Fibroblast of gingiva (primary cell): Measurements from ENCODE around the gene SIGLEC14.
"Not testable (repeated sequence)": the region's sequence is repeated elsewhere in the genome, so short reads cannot be mapped to it uniquely, and the experiment has no call there.

ENCODE experiments used
- DNase-seq: peaks from one replicate; pipeline ENCODE4 v3.0.0-alpha.2; 2011; ENCODE audit warnings: low read depth

The SIGLEC14 gene, protein sequence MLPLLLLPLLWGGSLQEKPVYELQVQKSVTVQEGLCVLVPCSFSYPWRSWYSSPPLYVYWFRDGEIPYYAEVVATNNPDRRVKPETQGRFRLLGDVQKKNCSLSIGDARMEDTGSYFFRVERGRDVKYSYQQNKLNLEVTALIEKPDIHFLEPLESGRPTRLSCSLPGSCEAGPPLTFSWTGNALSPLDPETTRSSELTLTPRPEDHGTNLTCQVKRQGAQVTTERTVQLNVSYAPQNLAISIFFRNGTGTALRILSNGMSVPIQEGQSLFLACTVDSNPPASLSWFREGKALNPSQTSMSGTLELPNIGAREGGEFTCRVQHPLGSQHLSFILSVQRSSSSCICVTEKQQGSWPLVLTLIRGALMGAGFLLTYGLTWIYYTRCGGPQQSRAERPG

DNA sequence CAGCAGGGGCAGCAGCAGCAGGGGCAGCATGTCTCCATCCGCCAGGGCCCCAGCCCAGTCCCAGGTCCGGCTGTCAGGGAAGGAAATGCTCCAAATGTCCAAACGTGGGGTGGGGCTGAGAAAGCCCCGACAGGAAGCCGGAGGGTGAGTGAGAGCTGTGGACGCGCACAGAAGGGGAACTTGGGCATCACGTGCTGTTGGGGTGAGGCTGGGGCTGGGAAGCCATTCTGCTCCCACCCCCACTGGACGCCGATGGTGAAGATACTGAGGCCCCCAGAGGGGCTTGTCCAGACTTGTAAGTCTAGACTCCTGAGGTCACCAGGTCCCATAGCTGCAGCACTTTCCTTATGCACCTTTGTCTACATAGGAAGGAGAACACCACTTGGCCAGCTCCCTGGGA, at the start of gene SIGLEC14:
Gene SIGLEC14, minus strand, starts transcription at position 96 of the 400 bp plus-strand sequence. Its CDS starts 66 bp downstream, at position 30.
- not testable (repeated sequence) for DNase-seq

DNA sequence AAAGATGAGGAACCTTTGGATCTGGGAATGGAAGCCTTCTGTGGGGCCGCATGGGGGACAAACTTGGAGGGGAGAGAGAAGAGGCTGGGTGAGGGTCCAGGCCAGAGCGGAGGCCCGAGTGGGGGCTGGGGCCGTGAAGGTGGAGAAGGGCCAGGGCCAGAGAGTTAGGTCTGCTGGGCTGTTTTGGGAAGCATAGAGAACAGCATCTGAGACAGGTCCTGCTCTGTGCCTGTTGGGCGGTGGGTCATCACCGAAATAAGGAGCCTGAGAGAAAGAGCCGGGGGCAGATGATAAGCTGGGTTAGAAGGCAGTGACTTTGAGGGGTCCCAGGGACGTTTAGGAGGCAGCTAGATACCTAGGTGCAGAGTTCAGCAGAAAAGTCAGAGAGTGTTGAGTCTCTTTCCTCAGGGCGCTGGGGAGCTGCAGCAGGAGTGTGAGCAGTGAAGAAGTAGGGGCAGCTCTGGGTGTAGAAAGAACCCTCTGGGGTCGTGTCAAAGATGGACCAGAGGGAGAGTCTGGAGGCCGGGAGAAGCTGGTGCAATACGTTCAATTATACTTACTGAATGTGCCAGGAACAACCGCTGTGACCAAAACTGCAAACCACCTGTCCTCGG, 49.2 kb upstream of the SIGLEC14 start:
- DNase-seq = no peak

DNA sequence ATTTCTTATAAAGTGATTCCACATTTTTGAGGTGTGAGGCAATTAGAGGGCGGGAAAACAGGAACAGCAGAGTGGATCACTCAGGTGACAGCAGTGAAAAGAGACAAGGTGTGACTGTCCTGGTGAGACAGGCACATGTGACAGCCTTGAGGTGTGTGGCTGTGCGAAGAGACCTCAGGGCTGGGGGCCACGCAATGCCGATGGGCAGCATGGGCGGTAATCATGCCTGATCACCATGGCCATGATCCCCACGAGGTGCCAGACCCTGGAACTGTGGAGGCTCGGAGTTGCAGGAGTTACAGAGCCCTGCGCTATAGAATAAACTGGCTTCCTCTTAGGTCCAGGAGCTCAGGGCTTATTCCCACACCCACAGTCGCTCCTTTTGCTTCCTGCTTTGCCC, 48.5 kb upstream of the SIGLEC14 start:
- no peak for DNase-seq

DNA sequence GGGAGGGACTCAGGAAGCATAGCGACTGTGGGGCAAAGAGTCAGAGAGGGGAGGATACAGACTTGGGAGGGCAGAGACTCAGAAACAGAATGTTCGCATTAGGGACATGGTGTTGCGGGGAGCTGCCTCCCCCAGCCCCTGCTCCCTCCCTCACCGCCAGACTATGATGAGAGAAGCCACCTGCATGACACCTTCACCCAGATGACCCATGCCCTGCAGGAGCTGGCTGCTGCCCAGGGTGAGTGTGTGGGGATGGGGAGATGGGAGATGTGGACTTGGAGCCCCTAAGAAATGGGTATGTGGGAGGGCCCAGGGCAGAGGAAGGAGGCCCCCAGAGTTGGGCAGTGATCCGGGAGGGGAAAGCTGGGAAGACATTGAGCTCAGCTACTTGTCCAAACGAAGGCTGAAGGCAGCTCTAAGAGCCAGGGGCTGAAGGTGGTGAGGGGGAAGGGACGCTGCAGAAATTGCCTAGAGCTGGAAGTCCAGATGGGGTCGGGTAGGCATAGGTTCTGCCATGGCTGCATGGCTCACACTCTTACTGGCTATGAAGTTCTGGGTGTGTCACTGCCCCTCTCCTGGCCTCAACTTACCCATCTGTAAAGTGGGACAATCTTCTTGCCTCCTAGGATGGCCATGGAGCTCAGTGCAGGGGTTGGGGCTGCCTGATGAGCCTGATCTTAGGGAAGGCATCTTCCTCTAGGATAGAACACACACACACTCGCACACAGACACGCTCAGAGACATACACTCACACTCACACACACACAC, 47.9 kb upstream of the SIGLEC14 start:
- DNase-seq = no peak

DNA sequence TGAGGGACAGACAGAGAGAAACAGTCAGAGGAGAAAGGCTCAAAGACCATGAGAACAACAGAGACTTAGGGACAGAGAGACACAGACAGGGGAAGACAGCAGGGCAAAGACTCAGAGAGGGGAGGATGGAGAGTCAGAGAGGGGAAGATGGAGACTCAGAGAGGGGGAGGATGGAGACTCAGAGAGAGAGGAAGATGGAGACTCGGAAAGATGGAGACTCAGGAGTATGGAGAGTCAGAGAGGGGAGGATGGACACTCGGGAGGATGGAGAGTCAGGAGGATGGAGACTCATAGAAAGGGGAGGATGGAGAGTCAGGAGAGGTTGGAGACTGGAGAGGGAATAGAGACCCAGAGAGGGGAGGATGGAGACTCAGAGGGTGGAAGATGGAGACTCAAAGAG, 47.2 kb upstream of the SIGLEC14 start:
- no peak for DNase-seq

DNA sequence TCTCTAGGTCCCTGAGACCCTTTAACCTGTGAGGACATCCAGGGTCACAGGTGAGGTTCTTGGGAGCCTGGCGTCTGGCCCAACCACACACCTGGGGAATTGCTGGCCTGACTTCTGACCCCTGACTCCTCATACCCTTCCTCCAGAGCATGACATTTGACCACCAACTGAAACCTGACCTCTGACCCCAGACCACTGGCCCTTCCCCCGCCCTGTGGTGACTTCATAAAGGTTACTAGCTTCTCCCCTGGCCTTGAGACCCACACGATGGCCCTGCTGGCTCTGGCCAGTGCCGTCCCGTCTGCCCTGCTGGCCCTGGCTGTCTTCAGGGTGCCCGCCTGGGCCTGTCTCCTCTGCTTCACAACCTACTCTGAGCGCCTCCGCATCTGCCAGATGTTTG, 46.6 kb upstream of the SIGLEC14 start, which contains the start of gene SPACA6:
Gene SPACA6, plus strand, starts transcription at position 71 of the 400 bp plus-strand sequence. Its CDS starts 197 bp downstream, at position 268.
- no peak for DNase-seq

DNA sequence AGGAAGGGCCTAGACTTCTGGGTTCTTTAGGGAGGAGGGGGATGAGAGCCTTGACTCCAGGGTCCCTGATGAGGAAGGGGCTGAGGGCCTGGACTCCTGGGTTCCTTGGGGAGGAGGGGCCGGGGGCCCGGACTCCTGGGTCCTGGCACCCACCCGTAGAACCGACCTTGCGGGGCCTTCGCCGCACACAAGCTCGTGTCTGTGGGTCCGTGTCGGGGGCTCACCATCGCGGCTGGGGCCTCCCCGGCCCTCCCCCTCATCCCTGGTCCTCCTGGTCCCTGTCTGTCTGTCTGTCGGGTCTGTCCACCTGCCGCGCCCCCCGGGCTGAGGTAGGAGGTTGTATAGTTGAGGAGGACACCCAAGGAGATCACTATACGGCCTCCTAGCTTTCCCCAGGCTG, 45.8 kb upstream of the SIGLEC14 start:
- no peak for DNase-seq

DNA sequence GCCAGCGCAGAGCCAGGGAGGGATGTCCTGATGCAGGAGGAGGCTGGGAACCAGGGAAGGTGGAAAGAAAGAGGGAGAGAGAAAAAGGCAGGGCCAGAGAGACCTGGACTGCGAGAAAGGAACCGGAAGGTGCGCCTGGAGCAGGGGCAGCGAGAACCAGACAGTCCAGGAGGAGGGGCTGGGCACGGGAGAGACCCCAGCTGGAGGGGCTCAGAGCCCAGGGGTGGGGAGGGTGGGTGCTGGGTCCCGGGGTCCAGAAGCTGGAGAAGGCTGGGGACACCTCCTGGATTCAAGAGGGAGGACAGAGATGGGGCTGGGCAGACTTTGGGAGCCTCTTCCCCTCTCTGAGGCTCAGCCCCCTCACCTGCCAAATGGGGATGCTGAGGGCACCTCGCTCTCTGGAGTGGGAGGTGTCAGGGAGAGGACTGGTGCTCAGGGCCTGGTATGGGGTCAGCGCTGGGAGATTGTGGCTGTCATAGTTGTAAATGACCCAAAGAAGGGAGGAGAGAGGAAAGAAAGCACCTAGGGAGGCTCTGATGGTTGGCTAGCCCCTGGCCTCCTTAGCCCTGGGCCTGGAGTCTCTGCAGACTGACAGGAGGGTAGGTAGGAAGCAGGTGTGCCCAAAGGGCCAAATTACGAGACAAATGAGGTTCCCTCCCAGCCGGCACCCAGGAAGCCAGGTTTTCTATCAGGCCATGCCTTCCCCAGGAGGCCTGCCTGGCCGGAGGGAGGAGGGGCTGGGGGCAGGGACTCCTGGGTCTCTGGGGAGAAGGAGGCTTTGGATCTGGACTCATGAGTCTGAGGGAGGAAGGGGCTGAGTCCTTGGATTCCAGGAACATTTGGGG, 45.2 kb upstream of the SIGLEC14 start:
- DNase-seq = no peak

DNA sequence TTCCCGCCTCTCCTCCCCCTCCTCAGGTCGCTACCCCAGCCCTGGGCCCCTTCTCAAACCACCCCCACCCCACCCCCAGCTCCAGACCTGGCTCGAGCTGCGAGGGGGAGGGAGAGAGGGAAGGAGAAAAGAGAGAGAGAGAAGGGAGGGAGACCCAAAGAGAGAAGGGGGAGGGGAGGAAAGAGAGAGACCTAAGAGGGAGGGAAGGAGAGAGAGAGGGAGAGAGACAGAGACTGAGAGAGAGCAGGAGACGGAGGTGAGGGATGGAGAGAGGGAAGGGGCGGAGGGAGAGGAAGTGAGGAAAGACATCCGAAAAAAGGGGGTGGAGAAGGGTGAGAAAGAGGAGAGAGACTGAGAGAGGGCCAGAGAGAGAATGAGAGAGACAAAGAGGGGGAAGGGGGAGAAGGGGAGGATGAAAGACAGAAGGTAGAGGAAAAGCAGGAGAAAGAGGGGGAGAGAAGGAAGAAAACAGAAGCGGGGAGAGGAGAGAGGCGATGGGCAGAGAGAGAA, 44.5 kb upstream of the SIGLEC14 start:
- peak; percentile 45 for DNase-seq

DNA sequence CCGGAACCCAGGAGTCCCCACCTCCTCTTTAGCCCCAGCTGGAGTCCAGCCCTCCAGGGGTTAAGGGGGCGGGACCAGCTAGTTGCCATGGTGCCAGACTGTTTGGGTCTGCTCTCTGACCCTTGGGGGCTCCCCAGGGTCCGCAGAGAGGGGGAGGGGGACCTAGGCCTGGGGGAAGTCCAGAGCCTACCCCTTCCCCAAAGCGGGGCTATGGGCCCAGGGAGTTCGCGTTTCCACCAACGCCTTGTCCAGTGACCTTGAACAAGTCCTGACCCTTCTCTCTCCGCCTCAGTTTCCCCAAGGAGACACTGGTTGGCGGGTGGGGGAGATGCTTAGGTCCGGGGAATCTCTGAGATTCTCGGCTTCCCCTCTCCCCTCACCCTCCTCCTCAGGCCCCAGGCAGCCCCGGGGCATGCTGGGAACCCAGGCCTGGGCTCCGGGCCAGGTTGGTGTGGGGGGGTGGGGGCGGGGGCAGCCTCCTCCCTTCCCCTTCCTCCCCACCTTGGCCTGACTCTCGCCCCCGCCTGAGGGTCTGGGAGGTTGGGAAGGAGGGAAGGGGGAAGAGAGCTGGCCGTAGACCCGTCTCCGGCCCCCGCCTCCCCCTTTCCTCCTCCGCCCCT, 43.9 kb upstream of the SIGLEC14 start:
- peak; percentile 61 for DNase-seq

DNA sequence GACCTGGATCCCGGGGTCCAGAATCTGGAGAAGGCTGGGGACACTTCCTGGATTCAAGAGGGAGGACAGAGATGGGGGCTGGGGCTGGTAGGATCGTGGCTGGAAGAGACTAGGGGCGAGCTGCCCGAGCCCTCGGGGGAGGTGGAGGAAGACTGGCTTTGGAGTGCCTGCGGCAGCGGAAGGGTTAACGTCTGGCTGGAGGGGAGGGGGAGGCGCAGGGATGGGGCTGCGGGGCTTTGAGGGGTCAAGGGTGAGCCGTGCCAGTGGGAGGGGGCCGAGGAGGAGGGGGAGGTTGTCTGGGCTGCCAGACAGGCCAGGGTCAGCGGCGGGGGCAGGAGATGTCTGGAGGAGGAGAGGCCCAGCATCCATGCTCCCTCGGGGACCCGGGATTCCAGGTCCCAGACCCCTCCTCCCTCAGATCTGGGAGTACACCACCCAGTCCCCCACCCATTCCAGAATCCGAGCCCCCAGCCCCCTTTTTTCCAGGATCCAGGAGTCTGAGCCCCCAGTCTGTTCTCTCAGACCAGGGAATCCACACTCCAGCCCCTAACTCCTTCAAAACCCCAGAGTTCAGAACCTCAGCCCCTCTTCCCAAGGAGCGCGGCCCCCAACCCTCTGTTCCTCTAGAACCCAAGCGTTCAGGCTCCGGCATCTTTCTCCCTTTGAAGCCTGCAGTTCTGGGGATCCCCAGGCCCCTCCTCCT, 43.3 kb upstream of the SIGLEC14 start:
- no peak for DNase-seq

DNA sequence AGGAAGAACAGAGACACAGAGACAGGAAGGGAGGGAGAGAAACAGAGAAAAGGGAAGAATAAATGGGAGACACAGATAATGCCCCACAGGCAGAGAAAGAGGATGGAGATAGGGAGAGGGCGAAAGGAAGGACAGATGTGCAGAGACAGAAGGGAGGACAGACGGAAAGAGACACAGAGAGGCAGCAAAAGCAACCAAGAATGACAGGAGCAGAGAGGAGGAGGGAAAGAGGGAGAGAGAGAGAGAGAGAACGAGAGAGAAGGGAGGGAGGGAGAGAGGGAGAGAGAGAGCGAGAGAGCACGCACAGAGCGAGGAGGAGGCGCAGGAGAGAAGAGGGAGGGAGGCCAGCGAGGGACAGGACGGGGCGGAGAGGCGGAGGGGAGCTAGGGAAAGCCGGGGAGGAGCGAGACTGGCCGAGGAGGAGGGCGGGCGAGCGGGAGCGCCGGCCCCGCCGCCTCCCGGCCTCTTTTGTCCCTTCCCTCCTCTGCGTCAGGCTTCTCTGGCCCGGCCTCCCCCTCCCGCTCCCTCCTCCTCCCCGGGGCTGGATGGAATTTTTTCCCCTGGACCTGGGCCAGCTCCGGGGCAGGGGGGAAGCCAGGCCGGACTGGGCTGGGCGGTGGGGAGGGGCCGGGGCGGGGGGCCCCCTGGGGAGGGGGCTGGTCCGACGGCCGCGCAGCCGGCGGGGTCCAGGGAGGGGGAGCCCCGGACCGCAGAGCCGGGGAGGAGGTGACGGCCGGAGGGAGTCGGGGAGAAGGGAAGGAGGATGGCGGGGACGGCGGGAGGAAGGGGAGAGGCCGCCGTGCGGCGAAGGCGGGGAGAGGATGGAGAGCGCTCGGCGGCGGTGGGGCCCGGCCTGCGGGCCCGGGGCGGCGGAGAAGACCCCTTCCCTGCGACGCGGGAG, 42.3 kb upstream of the SIGLEC14 start:
- DNase-seq = peak; percentile 99

DNA sequence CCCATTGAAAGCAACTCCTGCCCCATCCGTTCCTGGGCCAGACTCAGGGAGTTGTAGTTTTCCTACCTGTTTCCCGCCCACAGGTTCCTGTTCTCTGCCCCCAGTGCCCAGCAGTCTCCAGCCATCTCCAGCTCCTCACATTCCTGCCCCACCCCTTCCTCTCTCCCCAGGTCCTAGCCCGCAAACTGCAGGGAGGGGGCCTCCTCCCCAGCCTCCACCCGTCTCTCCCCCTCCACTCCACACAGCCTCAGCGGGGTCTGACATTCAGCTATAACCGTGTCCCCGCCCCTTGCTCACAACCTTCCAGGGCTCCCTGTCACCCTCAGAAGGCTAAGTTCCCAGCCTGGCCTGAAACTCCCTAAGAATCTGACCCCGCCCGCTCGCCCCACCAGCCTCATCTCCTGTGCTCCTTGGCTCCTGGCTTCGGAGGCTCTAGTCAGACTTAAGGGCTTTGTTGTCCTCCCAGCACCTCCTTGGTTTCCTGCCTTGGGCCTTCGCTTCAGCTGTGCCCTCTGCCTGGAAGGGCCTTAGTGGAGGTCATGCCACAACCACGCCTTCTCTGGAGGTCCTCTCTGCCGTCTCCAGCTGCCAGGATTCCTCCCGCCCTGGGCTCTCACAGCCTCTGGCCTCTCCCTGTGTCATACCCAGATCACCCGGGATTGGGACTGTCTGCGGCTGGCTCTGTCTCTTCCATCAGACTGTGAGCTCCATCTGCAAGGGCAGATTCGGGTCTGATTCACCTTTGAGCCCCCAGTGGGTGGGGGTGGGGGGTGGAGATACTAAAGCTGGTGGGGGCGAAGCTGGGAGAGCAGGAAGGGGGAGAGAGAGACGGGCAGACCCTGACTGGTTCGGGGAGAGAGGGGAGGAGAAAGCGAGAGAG, 41.4 kb upstream of the SIGLEC14 start:
- peak; percentile 70 for DNase-seq

DNA sequence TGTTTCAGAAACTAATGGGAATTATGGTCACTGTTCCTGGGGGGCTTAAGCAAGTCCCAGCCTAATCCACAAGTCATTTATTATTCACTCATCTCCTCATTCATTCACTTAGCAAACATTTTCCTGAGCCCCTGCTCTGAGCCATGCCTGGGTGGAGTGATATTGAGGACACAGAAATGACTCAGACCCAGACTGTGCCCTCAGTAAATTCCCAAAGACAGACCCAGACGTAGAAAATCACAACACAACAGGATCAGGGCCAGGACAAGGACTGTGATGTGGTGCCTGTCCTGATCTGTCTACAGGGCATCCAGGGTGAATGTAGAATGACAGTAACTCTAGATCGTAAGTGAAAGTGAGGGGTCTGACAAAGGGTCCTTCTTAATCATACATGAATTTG, 39.5 kb upstream of the SIGLEC14 start:
- no peak for DNase-seq

DNA sequence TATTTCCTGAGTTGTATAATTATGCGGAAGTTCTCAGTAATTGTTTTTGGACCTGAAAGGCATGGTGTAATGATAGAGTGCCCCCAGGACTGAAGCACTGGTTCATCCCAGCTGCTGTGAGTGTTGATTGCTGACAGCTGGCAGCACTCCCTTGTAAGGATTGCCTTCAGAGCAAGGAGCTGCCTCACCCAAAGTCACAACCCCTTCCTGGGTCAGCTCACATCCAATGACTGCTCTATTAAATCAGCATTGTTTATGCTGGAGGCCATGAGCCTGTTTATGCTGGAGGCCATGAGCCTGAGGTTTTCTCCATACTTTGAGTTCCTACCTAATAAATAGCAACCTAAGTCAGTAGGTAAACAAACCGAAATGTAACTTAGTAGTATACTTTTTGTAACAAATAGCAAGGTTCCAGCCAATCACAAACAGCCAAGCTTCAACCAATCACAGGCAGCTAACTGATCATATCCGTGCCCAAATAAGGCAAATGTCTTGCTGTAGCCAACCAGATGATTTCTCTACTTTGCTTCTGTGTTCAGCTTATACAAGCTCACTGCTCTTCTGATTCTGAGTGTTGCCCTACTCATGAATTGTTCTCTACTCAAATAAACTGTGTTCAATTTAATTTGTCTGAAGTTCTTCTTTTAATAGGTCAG, 34.8 kb upstream of the SIGLEC14 start:
- no peak for DNase-seq

DNA sequence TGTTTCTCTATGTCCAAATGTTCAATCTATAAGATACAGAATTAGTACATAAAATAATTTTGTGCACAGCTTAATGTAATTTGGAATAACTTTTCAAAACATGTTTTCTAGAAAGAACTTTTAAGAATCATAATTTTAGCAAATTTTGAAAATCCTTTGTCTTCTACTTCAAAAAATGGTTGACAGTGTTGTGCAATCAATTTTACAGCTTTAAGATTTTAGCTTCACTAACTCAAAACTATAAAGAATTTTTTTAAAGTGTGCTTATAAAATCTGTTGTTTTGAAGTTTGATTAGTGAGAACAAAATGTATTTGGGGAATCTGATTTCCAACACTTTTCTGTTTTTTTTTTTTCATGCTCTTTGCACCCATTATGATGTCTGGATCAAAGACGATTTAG, 33.8 kb upstream of the SIGLEC14 start:
- no peak for DNase-seq

DNA sequence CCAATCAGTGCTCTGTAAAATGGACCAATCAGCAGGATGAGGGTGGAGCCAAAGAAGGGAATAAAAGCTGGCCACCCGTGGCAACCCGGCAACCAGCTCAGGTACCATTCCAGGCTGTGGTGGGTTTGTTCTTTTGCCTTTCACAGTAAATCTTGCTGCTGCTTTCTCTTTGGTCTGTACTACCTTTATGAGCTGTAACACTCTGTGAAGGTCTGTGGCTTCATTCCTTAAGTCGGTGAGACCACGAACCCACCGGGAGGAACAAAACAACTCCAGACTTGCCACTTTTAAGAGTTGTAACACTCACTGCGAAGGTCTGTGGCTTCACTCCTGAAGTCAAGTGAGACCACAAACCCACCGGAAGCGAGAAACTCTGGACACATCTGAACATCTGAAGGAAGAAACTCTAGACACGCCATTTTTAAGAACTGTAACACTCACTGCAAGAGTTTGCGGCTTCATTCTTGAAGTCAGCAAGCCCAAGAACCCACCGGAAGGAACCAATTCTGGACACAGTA, 30.0 kb upstream of the SIGLEC14 start:
- DNase-seq = no peak
